BE2C (cell line): ENCODE results near the gene MGAT2.

ENCODE experiments used
- DNase-seq: peaks from one replicate; pipeline ENCODE4 v3.0.0-alpha.2; 2020
- H3K27me3 ChIP-seq: fragments of 250-450 bp; sonication (Bioruptor Pico); 2 replicates; pipeline ENCODE4 v1.5.1; 2020; ENCODE audit warnings: mild to moderate bottlenecking
- H3K36me3 ChIP-seq: fragments of 250-450 bp; sonication (Bioruptor Pico); 2 replicates; pipeline ENCODE4 v1.5.1; 2020; ENCODE audit warnings: mild to moderate bottlenecking
- H3K4me1 ChIP-seq: fragments of 250-450 bp; sonication (Bioruptor Pico); 2 replicates; pipeline ENCODE4 v1.5.1; 2020
- H3K4me3 ChIP-seq: 2 replicates; pipeline ENCODE4 v1.5.1; 2011; ENCODE audit warnings: low read depth, low read length
- H3K9me3 ChIP-seq: fragments of 250-450 bp; sonication (Bioruptor Pico); 2 replicates; pipeline ENCODE4 v1.5.1; 2020
- CTCF ChIP-seq: IDR thresholded peaks from 2 replicates; pipeline ENCODE4 v1.5.1; 2012; ENCODE audit warnings: mild to moderate bottlenecking, low read depth, low read length

MGAT2 gene

GRCh38 chr14:49598485-49599300 is 21.9 kb upstream of the MGAT2 start, which contains the start of gene LRR1:
Gene LRR1 (plus strand): TSS chr14:49598940. CDS start chr14:49599021, 81 bp downstream.
- Histone ChIP-seq H3K9me3 (no peaks in the 10 kb centered on the region), H3K4me3 (peak within 1 kb of the TSS; percentile 100), H3K27me3 (no peaks in the 10 kb centered on the region), H3K36me3 (peaks cover 10% of the 10 kb centered on the region), H3K4me1 (no peaks in the 10 kb centered on the region)
- TF ChIP-seq CTCF: no peak
- peak; percentile 89 for DNase-seq

- DNase-seq: no peak
- Histone ChIP-seq H3K9me3 (no peaks in the 10 kb centered on the region), H3K36me3 (peaks cover 39% of the 10 kb centered on the region), H3K4me3 (no peak overlapping the region), H3K27me3 (no peaks in the 10 kb centered on the region), H3K4me1 (no peaks in the 10 kb centered on the region)
- TF ChIP-seq CTCF: no peak
Measured at GRCh38 chr14:49607583-49607982, 13.0 kb upstream of the MGAT2 start.

GRCh38 chr14:49612251-49612650 is 8.3 kb upstream of the MGAT2 start:
- Histone ChIP-seq H3K4me1 (no peaks in the 10 kb centered on the region), H3K9me3 (no peaks in the 10 kb centered on the region), H3K27me3 (no peaks in the 10 kb centered on the region), H3K4me3 (no peak overlapping the region), H3K36me3 (peaks cover 25% of the 10 kb centered on the region)
- no peak for TF ChIP-seq CTCF
- DNase-seq: no peak

GRCh38 chr14:49612671-49613070 is 7.9 kb upstream of the MGAT2 start:
- DNase-seq: no peak
- H3K9me3 ChIP-seq: no peaks in the 10 kb centered on the region
- no peak overlapping the region for H3K4me3 ChIP-seq
- peaks cover 25% of the 10 kb centered on the region for H3K36me3 ChIP-seq
- H3K27me3 ChIP-seq: no peaks in the 10 kb centered on the region
- TF ChIP-seq CTCF: no peak
- H3K4me1 ChIP-seq: no peaks in the 10 kb centered on the region

GRCh38 chr14:49614196-49614595 is 6.4 kb upstream of the MGAT2 start:
- Histone ChIP-seq H3K27me3 (no peaks in the 10 kb centered on the region), H3K9me3 (no peaks in the 10 kb centered on the region), H3K4me1 (no peaks in the 10 kb centered on the region), H3K4me3 (no peak overlapping the region), H3K36me3 (peaks cover 35% of the 10 kb centered on the region)
- TF ChIP-seq CTCF: no peak
- no peak for DNase-seq

- H3K36me3 ChIP-seq: peaks cover 29% of the 10 kb centered on the region
- no peak for TF ChIP-seq CTCF
- H3K9me3 ChIP-seq: no peaks in the 10 kb centered on the region
- H3K27me3 ChIP-seq: no peaks in the 10 kb centered on the region
- H3K4me3 ChIP-seq: no peak overlapping the region
- DNase-seq: no peak
- H3K4me1 ChIP-seq: no peaks in the 10 kb centered on the region
Measured at GRCh38 chr14:49615776-49616175, 4.8 kb upstream of the MGAT2 start.
